SK-MEL-5 (cell line): ENCODE data around the gene COIL. TPM values are rescaled to one million over a fixed set of nuclear protein-coding genes. Genes with fewer than 3 reads are reported as not detected.
"Not testable (repeated sequence)": the region's sequence is repeated elsewhere in the genome, so short reads cannot be mapped to it uniquely, and the experiment has no call there.

Experiments
- DNase-seq: peaks from one replicate; pipeline ENCODE4 v3.0.0-alpha.2; 2016; ENCODE audit warnings: low read depth, low spot score
- in situ Hi-C: cut with HindIII; loops from 2 replicates; pipeline ENCODE4 v1.10.0; 2016; ENCODE audit warnings: low sequenced_read_pairs, high pct_unique_total_duplicates, low pct_unique_long_range_greater_than_20kb
- total RNA-seq: library from RNA; depleted of rRNA; stranded (reverse); fragments of >200 nt; shearing (Covaris generic); gene quantifications from 2 replicates; pipeline ENCODE4 v1.2.3, GENCODE V29; 2014

COIL gene
- total RNA-seq, 1 experiment from 2014 or later: 26.6 TPM

DNA sequence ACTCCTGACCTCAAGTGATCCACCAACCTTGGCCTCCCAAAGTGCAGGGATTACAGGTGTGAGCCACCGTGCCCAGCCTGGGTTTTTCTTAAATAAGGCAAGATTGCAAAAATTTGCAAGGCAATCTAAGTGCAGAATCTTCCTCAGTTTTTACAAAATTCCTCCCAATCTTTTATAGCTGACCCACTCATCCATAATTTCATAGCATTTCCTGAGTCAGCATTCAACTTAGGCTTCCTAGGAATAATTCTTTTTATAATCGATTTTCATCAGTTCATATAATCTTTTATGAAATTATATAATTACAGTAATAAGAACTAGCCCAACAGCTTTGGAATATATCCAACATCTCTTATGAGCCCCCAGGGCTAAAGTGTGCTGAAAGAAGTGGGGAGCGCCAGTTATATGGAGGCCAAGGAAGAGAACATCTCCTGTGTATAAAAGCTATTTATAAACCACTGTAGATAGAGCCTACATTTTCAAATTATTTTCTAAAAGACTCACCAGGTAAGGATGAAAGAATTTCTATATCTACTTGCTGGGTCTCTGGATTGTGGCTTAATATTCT lies 14.8 kb downstream of the COIL start:
- no peak for DNase-seq
- in situ Hi-C loops: no loop called here

DNA sequence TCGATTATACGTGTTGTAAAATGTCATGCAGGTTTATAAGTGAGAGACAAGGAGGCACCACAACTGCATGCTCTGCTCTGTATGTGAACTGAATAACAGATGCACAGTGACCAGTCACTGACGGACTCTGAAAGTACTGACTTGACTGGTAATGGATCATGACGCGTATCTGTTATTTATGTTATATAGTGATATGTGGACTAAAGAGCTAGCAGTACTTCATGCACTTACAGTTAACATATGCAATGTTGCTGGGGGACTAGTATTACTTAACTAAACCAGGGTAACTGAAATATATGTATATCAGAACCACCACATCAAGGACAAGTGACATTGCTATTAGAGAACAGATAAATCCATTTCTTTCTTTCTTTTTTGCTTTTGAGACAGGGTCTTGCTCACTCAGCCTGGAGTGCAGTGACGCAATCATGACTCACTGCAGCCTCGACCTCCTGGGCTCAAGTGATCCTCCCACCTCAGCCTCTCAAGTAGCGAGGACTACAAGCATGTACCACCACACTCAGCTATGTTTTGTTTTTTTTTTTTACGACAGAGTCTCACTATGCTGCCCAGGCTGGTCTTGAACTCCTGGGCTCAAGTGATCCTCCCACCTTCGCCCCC lies 17.2 kb downstream of the COIL start:
- in situ Hi-C loops: no loop called here
- no peak for DNase-seq

DNA sequence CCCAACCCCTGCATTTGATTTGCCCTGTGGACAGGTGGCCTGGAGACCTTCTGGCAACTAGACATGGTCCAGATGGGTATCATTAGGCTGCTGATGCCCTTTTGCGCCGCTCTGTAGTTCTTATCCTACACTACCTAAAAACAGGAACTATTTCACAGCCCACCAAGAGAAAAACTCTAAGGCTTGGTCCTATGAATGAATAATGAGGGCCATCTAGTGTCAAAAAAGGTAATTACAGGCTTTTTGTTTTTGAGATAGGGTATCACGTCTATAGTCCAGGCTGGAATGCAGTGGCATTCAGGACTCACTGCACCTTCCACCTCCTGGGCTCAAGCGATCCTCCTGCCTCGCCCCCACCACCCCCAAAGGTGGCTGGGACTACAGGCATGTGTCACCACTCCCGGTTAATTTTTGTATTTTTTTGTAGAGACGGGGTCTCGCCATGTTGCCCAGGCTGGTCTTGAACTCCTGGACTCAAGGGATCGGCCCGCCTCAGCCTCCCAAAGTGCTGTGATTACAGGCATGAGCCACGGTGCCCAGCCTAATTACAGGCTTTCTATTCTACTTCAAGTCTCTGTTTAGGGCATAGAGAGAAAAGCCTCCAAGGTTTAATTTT lies 20.9 kb downstream of the COIL start:
- in situ Hi-C loops: no loop called here

DNA sequence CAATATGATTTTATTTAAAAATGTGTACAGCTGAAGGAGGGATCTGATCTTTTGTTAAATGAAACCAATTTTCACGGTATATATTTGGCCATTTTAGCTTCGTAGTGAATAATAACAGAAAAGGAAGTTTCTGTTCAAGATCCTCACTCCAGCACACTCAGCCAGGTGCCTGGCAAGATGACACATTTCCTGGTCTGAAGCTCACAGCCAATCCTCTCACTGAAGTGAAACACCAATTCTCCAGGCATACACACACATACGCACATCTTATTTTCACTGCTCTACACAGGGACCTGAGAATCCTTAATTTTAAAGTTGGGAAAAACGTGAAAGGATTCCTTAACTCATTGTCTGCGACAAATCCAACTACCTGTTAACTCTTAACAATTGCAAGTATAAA lies 22.6 kb downstream of the COIL start:
- DNase-seq, in situ Hi-C loops: not testable (repeated sequence)

More for the DNA sequence above, 20.9 kb downstream of the COIL start:
- peak; percentile 84 for DNase-seq

DNA sequence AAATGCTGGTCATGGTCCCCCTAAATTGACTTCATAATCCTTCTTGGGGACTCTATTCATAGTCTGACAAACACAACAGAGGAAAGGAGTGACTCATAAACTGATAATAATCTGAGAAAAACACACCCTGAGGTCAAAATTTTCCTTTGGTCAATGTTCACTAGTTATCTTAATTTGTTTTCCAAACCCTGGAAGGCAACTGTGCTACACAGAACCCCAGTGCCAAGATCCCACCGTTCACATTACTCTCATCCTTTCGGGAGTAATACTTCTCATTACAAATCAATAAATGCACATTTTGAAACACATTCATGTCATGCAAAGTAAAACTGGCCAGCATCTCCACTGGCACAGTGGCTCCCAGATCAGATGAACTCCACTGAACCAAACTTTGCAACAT lies 23.2 kb downstream of the COIL start:
- in situ Hi-C loops: no loop called here
- DNase-seq: no peak

DNA sequence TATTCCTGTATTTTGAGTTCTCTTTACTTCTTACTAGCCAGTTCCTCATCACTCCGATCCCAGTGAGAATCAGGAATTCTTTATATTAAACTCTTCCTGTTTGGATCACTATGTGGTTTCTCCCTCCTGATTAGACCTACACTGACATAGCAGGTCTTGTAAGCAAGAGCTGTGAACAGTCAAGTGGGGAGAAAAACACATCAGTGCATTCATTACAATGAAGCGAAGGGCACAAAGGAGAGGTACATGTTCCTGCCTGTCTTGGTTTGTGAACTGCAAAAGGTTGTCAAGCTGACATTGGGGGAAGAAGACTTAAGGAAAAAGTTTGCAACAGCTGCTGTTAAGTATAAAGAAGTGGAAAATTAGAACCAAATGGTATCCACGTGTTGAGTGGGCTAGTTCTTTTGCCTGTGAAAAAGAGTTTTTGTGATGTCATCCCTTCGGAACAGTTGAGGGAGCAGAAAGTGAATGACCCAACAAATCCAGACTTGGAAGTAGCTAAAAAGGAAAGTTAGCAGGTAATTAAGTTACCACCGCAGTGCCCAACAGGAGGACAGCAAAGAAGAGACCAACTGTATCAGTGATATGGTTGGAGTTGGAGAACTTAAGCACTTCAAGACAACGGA lies 24.0 kb downstream of the COIL start:
- in situ Hi-C loops: no loop called here
- no peak for DNase-seq

DNA sequence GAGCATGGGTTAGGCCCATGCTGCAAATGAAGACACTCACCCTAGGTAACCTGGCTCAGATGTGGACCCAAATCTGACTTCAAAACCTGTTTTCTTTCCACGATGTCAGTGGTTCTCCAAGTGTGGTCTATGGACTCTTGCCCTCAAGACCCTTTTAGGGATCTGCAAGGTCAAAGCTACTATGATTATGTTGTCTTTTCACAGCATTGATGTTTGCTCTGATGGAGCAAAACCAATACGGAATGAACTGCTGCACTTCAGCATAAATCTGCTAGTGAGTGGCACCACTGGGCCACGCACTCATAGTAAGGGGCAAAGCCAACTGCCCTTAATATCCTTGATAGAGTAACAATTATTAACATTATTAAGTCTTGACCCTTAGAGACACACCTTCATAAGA lies 25.4 kb downstream of the COIL start:
- in situ Hi-C loops: no loop called here
- no peak for DNase-seq

DNA sequence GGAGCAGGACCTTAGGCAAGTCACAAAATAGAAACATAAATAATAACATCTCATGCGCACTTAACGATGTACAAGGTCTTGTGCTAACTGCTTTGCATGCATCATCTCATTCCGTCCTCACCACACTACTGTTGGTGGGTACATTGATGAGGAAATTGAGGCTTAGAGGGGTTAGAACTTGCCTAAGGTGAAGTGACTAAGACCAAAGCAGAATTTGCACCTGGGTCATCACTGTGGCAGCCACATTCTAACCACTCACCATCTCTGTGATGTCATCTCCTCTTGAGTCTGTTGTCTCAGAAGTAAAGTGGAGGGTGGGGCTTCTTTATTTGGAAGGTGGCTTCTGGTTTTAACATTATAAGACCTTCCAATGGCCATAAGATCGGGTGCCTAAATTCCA lies 26.6 kb downstream of the COIL start:
- in situ Hi-C loops: no loop called here
- DNase-seq: no peak

DNA sequence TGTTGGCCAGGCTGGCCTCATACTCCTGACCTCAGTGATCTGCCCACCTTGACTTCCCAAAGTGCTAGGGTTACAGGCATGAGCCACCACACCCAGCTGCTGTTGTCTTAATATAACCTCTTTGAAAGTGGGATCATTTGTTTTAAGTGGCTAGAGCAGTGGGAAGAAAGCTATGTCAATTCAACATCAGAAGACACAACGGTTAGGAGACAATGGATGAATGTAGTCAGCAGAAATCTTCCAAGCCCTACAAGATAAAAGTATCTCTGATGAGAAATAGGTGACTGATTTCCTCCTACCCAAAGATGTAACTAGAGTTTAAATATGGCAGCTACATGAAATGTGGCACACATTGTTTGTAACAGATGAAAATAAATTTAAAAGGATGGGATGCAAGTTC lies 27.0 kb downstream of the COIL start:
- DNase-seq: no peak
- in situ Hi-C loops: no loop called here

DNA sequence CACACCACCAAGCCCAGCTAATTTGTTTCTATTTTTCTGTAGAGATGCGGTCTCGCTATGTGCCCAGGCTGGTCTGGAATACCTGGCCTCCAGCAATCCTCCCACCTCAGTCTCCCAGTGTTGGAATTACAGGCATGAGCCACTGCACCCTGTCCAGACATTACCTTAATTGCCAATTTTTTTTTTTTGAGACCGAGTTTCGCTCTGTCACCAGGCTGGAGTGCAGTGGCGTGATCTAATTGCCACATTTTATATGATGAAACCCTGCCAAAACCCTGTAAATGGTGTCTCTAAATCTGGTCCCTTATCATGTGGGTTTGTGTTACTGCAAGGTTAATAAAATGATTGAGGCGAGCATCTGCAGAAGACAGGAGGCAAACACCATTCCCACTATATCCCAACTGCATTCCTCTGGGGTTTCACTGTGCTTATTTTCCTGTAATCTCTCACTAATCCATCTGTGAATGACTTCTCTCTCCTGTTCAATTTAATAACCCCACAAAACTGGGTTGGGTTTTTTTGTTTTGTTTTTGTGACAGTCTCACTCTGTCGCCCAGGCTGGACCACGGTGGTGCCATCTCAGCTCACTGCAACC lies 27.6 kb downstream of the COIL start:
- in situ Hi-C loops: no loop called here
- DNase-seq: no peak

DNA sequence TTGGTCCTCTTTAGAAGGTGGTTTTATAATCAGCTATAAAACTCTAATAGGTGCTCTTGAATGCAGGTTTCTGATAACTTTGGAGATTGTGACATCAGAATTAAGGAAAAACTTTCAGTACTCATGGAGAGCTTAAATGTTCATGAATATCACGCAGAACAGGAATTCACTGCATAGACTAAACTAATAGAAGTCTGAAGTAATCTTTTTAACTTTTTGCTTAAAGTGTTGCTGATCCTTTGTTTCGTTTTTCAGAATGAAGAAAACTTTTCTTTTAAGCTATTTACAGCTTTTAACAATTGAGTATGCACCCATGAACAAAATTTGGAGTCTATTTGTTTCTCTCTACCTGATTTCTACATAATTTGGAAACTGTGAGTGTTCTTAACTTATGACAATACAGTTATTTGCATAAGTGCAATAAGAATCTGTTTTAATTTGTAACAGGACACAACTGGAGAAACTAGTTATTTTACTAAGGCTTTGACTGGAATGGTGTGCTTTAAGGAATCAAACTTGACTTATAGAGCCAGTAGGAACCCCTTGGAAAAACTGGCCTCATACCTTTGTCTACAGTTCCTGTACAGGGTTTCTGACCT lies 30.0 kb downstream of the COIL start:
- DNase-seq: no peak
- in situ Hi-C loops: no loop called here

DNA sequence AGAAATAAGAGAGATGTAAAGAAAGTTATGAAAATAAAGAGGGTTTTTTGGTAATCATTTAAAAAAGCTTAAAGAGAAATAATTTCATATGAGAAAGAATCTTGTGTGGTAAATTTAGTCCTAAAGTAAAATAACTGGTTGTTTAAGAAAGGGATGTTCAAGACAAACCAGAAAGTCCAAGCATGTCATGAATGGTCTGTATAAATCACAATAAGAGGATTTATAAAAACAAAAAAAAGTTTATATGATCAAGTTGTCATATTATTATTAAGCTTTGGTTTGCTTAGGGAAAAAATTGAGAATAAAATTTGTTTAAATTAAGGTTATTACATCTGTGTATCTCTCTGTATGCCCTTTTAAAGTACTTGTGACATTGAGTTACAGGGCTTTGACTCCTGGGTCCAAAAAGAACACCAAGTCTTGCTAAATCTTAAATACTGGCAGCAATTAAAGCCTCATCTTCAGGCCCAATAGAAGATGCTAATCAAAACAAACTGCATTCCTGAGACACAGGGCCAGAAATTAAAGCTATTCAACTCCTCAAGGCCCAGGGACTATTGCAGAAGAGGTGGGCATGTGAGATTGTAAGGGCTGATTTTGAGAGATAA lies 31.4 kb downstream of the COIL start:
- in situ Hi-C loops: no loop called here
- no peak for DNase-seq

DNA sequence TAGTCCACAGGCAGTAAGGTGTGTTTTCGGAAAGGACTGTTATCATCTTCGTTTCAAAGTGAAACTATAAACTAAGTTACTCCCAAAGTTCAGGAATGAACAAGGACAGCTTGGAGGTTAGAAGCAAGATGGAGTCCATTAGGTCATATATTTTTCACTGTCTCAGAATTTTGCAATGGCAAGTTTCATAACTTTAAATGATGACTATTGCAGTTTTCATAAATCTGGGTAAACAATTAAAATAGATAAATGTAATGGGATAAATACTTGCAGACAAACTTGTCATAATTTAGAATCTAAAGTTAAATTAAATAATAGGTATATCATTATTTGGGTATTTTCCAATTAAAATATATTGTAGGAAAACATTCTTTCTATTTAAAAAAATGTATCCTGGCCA lies 32.3 kb downstream of the COIL start:
- DNase-seq: no peak
- in situ Hi-C loops: no loop called here

DNA sequence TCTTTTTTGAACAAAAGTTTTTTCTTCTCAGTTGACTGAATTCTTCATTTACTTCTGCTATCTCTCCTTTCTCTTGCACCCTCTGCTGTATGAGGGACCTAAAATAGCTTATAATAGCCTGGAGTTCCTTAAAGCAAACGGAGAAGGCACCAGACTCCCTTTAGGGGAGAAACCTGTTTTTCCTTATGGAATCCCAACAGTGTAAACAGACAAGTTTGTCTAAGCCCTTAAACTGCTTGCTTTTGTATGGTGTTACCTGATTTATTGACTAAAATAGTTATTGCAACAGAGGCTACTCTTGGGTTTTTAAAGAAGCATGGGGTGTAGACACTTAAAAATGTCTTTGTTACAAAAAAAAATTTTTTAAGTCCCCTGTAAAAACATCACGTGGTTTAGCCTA lies 34.1 kb downstream of the COIL start:
- DNase-seq: no peak
- in situ Hi-C loops: no loop called here

DNA sequence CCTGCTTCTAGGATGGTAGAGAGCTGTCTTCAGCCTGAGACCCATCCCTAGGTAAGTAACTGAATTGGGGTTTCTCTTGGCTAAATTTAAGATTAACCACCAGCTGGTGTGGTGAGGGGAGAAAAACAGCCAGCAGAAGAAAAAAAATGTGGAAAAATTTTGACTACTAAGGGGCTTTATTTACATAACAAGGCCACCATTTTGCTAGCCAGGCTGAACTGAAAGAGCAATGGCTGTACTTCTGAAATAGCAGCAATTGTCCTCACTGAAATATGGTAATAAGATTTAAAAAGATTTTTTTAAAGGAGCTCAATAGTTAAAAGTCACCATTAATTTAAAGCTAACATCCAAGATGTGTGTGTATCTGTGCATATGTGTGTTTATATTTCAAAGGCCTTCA lies 34.6 kb downstream of the COIL start:
- in situ Hi-C loops: no loop called here

DNA sequence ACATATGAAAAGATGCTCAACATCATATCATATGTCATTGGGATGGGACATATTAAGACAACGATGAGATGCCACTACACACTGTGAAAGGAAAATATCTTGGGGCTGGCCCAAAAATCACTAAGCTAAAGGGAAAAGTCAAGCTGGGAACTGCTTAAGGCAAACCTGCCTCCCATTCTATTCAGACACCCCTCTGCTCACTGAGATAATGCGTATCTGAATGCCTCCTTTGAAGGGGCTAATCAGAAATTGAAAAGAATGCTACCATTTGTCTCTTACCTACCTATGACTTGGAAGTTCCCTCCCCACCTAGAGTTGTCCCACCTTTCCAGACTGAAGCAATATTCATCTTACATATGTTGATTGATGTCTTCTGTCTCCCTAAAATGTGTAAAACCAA lies 35.8 kb downstream of the COIL start:
- in situ Hi-C loops: no loop called here
- no peak for DNase-seq

More for the DNA sequence above, 34.6 kb downstream of the COIL start:
- DNase-seq: no peak

DNA sequence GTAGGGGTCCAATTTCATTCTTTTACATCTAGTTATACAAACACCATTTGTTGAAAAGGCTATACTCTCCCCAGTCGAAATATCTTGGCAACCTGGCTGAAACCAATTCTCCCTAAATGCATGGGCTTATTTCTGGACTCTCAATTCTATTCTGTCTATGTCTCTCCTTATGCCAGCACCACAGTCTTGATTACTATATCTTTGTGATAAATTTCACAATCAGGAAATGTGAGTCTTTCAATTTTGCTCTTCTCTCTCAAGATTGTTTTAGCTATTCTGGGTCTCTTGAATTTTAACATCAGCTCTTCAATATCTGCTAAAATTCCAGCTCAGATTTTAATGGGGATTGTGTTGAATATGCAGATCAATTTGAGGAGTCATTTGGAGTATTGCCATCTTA lies 41.1 kb downstream of the COIL start:
- no peak for DNase-seq
- in situ Hi-C loops: no loop called here

DNA sequence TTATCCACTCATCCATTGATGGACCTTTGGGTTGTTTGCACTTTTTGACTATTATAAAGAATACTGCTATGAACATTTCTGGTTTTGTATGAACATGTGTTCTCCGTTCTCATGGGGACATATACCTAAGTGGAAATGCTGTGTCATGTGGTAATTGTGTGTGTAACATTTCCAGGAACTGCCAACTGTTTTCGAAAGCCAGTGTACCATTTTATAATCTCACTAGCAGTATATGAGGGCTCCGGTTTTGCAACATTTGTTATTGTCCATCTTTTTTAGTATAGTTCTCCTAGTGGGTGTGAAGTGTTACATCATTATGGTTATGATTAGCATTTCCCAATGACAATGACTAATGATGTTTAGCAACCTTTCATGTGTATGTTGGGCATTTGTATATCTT lies 41.9 kb downstream of the COIL start:
- in situ Hi-C loops: no loop called here
- DNase-seq: no peak
